ENCODE results near the gene THBS2. TPM values are rescaled to one million over a fixed set of nuclear protein-coding genes. Genes with fewer than 3 reads are reported as not detected.

Gene THBS2
- total RNA-seq, 1 experiment from 2014 or later = not detected

- TF ChIP-seq EZH2 (IDR thresholded peaks at IDR 0.05; ENCODE audit: low read depth) = no peak
- Histone ChIP-seq H3K79me2 (ENCODE audit: low read depth) (no peaks in the 10 kb centered on the region), H3F3A (ENCODE audit: insufficient read depth, low read depth) (no peaks in the 10 kb centered on the region), H2AFZ (no peak overlapping the region), H3K36me3 (ENCODE audit: low read depth) (no peaks in the 10 kb centered on the region), H3K9me3 (ENCODE audit: insufficient read depth, low read depth) (no peaks in the 10 kb centered on the region), H3K4me3 (no peak overlapping the region), H3K4me2 (no peak overlapping the region), H4K20me1 (ENCODE audit: insufficient read depth) (no peaks in the 10 kb centered on the region), H3K4me1 (replicated peaks; ENCODE audit: insufficient read depth) (no peaks in the 10 kb centered on the region), H3K27me3 (ENCODE audit: insufficient read depth, low read depth) (peaks cover 81% of the 10 kb centered on the region), H3K27ac (no peak overlapping the region), H3K9me2 (ENCODE audit: insufficient read depth) (no peaks in the 10 kb centered on the region)
- intact Hi-C loops (cut with micrococcal nuclease; ENCODE audit: unreplicated experiment) = no loop called here
- ChIA-PET CTCF (no interaction called here), POLR2A (ENCODE audit: unreplicated experiment) (no interaction called here)
- no peak for DNase-seq
- BruUV-seq (replicated peaks) = no TSS peak
Measured at GRCh38 chr6:169224716-169225115, 28.9 kb downstream of the THBS2 start.

GRCh38 chr6:169224185-169224695, 29.4 kb downstream of the THBS2 start:
- Histone ChIP-seq H3K4me2 (no peak overlapping the region), H2AFZ (no peak overlapping the region)
- POLR2A ChIA-PET (ENCODE audit: unreplicated experiment) = no interaction called here

GRCh38 chr6:169223006-169223405, 30.6 kb downstream of the THBS2 start:
- no peak for DNase-seq
- H3K4me1 ChIP-seq (replicated peaks; ENCODE audit: insufficient read depth) = no peaks in the 10 kb centered on the region
- H3K4me3 ChIP-seq = no peak overlapping the region
- TF ChIP-seq CTCF (conservative IDR thresholded peaks at IDR 0.05) (no peak), EZH2 (IDR thresholded peaks at IDR 0.05; ENCODE audit: low read depth) (no peak)
- H3K79me2 ChIP-seq (ENCODE audit: low read depth) = no peaks in the 10 kb centered on the region
- H2AFZ ChIP-seq = no peak overlapping the region
- ChIA-PET CTCF (no interaction called here), POLR2A (ENCODE audit: unreplicated experiment) (no interaction called here)
- no peaks in the 10 kb centered on the region for H3F3A ChIP-seq (ENCODE audit: insufficient read depth, low read depth)
- H3K27me3 ChIP-seq (ENCODE audit: insufficient read depth, low read depth) = peaks cover 71% of the 10 kb centered on the region
- no TSS peak for BruUV-seq (replicated peaks)
- no peaks in the 10 kb centered on the region for H3K9me3 ChIP-seq (ENCODE audit: insufficient read depth, low read depth)
- intact Hi-C loops (cut with micrococcal nuclease; ENCODE audit: unreplicated experiment) = no loop called here
- H3K4me2 ChIP-seq = no peak overlapping the region
- H3K9me2 ChIP-seq (ENCODE audit: insufficient read depth) = no peaks in the 10 kb centered on the region
- no peaks in the 10 kb centered on the region for H4K20me1 ChIP-seq (ENCODE audit: insufficient read depth)
- H3K27ac ChIP-seq = no peak overlapping the region
- no peaks in the 10 kb centered on the region for H3K36me3 ChIP-seq (ENCODE audit: low read depth)

More at GRCh38 chr6:169224185-169224695, 29.4 kb downstream of the THBS2 start:
- H3K36me3 ChIP-seq (ENCODE audit: low read depth) = no peaks in the 10 kb centered on the region
- TF ChIP-seq CTCF (conservative IDR thresholded peaks at IDR 0.05) = no peak
- no peak for TF ChIP-seq EZH2 (IDR thresholded peaks at IDR 0.05; ENCODE audit: low read depth)
- no peak overlapping the region for H3K27ac ChIP-seq
- H3K4me1 ChIP-seq (replicated peaks; ENCODE audit: insufficient read depth) = no peaks in the 10 kb centered on the region
- no peak for DNase-seq
- no peak overlapping the region for H3K4me3 ChIP-seq
- CTCF ChIA-PET = no interaction called here
- H3F3A ChIP-seq (ENCODE audit: insufficient read depth, low read depth) = no peaks in the 10 kb centered on the region
- peaks cover 76% of the 10 kb centered on the region for H3K27me3 ChIP-seq (ENCODE audit: insufficient read depth, low read depth)
- no peaks in the 10 kb centered on the region for H3K9me3 ChIP-seq (ENCODE audit: insufficient read depth, low read depth)
- no peaks in the 10 kb centered on the region for H4K20me1 ChIP-seq (ENCODE audit: insufficient read depth)
- intact Hi-C loops (cut with micrococcal nuclease; ENCODE audit: unreplicated experiment) = no loop called here
- no peaks in the 10 kb centered on the region for H3K79me2 ChIP-seq (ENCODE audit: low read depth)
- H3K9me2 ChIP-seq (ENCODE audit: insufficient read depth) = no peaks in the 10 kb centered on the region
- no TSS peak for BruUV-seq (replicated peaks)

GRCh38 chr6:169222126-169222525, 31.5 kb downstream of the THBS2 start:
- DNase-seq = no peak
- no TSS peak for BruUV-seq (replicated peaks)
- intact Hi-C loops (cut with micrococcal nuclease; ENCODE audit: unreplicated experiment) = no loop called here
- Histone ChIP-seq H3K4me3 (no peak overlapping the region), H3K9me3 (ENCODE audit: insufficient read depth, low read depth) (no peaks in the 10 kb centered on the region), H3K79me2 (ENCODE audit: low read depth) (no peaks in the 10 kb centered on the region), H4K20me1 (ENCODE audit: insufficient read depth) (no peaks in the 10 kb centered on the region), H3K9me2 (ENCODE audit: insufficient read depth) (no peaks in the 10 kb centered on the region), H3K36me3 (ENCODE audit: low read depth) (no peaks in the 10 kb centered on the region), H3K27ac (no peak overlapping the region), H3K27me3 (ENCODE audit: insufficient read depth, low read depth) (peaks cover 62% of the 10 kb centered on the region), H3F3A (ENCODE audit: insufficient read depth, low read depth) (no peaks in the 10 kb centered on the region), H3K4me2 (no peak overlapping the region), H3K4me1 (replicated peaks; ENCODE audit: insufficient read depth) (no peaks in the 10 kb centered on the region), H2AFZ (no peak overlapping the region)
- POLR2A ChIA-PET (ENCODE audit: unreplicated experiment) = no interaction called here
- TF ChIP-seq EZH2 (IDR thresholded peaks at IDR 0.05; ENCODE audit: low read depth) (no peak), CTCF (conservative IDR thresholded peaks at IDR 0.05) (no peak)
- CTCF ChIA-PET = no interaction called here
